Breast epithelium (tissue), 3 donors: ENCODE results near the gene ACAD11.

Experiments
- CTCF ChIP-seq, 3 donors: fragments of 450-650 bp; IDR thresholded peaks; one replicate each; pipeline ENCODE4 v1.5.1; 2016 to 2017; ENCODE audit warnings: antibody characterized with exemption in 3 of 3, mild to moderate bottlenecking in 3 of 3, moderate library complexity in 3 of 3
- POLR2AphosphoS5 ChIP-seq, 3 donors: sonication (generic); formaldehyde crosslinking; IDR thresholded peaks; one replicate each; pipeline ENCODE4 v1.6.1; 2017; ENCODE audit warnings: antibody characterized with exemption in 3 of 3

GRCh38 chr3:132542577-132542976, 117.0 kb downstream of the ACAD11 start:
- TF ChIP-seq CTCF (IDR thresholded peaks at IDR 0.05), result no peak
- TF ChIP-seq POLR2AphosphoS5 (IDR thresholded peaks at IDR 0.05), result no peak
